Trophoblast cell (in vitro differentiated cells and primary cell): ENCODE data around the gene TUBGCP2.

ENCODE experiments used
- DNase-seq, 2 donors: peaks; one replicate each; pipeline ENCODE4 v3.0.0-alpha.2; 2016
- H2AFZ ChIP-seq: 2 replicates; pipeline ENCODE4 v1.6.1; 2013; ENCODE audit warnings: low read length, moderate library complexity, mild to moderate bottlenecking; ENCODE audit not compliant: insufficient read depth, poor library complexity
- H2AK5ac ChIP-seq: 2 replicates; pipeline ENCODE4 v1.6.1; 2013; ENCODE audit warnings: mild to moderate bottlenecking, low read length
- H2BK120ac ChIP-seq: 2 replicates; pipeline ENCODE4 v1.6.1; 2013; ENCODE audit warnings: low read length, mild to moderate bottlenecking, moderate library complexity; ENCODE audit not compliant: insufficient read depth, poor library complexity
- H2BK12ac ChIP-seq: 2 replicates; pipeline ENCODE4 v1.6.1; 2013; ENCODE audit warnings: mild to moderate bottlenecking, low read length, moderate library complexity
- H2BK5ac ChIP-seq: 2 replicates; pipeline ENCODE4 v1.6.1; 2013; ENCODE audit warnings: low read length, low read depth, moderate library complexity, mild to moderate bottlenecking; ENCODE audit not compliant: poor library complexity
- H3K14ac ChIP-seq: 2 replicates; pipeline ENCODE4 v1.6.1; 2013; ENCODE audit warnings: mild to moderate bottlenecking, low read length
- H3K18ac ChIP-seq: 2 replicates; pipeline ENCODE4 v1.6.1; 2013; ENCODE audit warnings: mild to moderate bottlenecking, low read length
- H3K23ac ChIP-seq: 2 replicates; pipeline ENCODE4 v1.6.1; 2013; ENCODE audit warnings: low read length
- H3K27ac ChIP-seq: 2 replicates; pipeline ENCODE4 v1.5.1; 2013; ENCODE audit warnings: low read depth, mild to moderate bottlenecking, inconsistent platforms, low read length, moderate library complexity
- H3K27me3 ChIP-seq: 2 replicates; pipeline ENCODE4 v1.6.1; 2013; ENCODE audit warnings: inconsistent platforms, mild to moderate bottlenecking, low read length, moderate library complexity; ENCODE audit not compliant: insufficient read depth
- H3K36me3 ChIP-seq, 2 experiments: 1 replicate in 1 of 2; 2 replicates in 1 of 2; pipeline ENCODE4 v1.6.1; 2013; ENCODE audit warnings: low read length in 2 of 2, mild to moderate bottlenecking in 2 of 2, moderate library complexity in 1 of 2; ENCODE audit not compliant: insufficient read depth in 2 of 2, control insufficient read depth in 1 of 2
- H3K4ac ChIP-seq: 2 replicates; pipeline ENCODE4 v1.6.1; 2013; ENCODE audit warnings: low read depth, mild to moderate bottlenecking, low read length, moderate library complexity
- H3K4me1 ChIP-seq, 2 experiments: 1 replicate in 1 of 2; 2 replicates in 1 of 2; pipeline ENCODE4 v1.6.1; 2013; ENCODE audit warnings: low read length in 2 of 2, mild to moderate bottlenecking in 2 of 2, moderate library complexity in 1 of 2; ENCODE audit not compliant: insufficient read depth in 2 of 2, control insufficient read depth in 1 of 2
- H3K4me2 ChIP-seq: 2 replicates; pipeline ENCODE4 v1.6.1; 2013; ENCODE audit warnings: inconsistent platforms, mild to moderate bottlenecking, low read length, moderate library complexity
- H3K4me3 ChIP-seq: 2 replicates; pipeline ENCODE4 v1.5.1; 2013; ENCODE audit warnings: mild to moderate bottlenecking, low read depth, low read length, inconsistent platforms
- H3K79me1 ChIP-seq: one replicate; pipeline ENCODE4 v1.6.1; 2013; ENCODE audit warnings: low read length
- H3K79me2 ChIP-seq: 2 replicates; pipeline ENCODE4 v1.6.1; 2013; ENCODE audit warnings: low read length, mild to moderate bottlenecking; ENCODE audit not compliant: control insufficient read depth, insufficient read depth, poor library complexity
- H3K9ac ChIP-seq: 2 replicates; pipeline ENCODE4 v1.6.1; 2013; ENCODE audit warnings: mild to moderate bottlenecking, low read length
- H3K9me3 ChIP-seq: 2 replicates; pipeline ENCODE4 v1.6.1; 2013; ENCODE audit warnings: low read depth, mild to moderate bottlenecking, control low read depth, inconsistent platforms, low read length; ENCODE audit not compliant: insufficient read depth
- H4K12ac ChIP-seq: 2 replicates; pipeline ENCODE4 v1.6.1; 2013; ENCODE audit warnings: low read depth, mild to moderate bottlenecking, low read length, moderate library complexity
- H4K8ac ChIP-seq: 2 replicates; pipeline ENCODE4 v1.6.1; 2013; ENCODE audit warnings: low read depth, mild to moderate bottlenecking, low read length, moderate library complexity
- H4K91ac ChIP-seq: one replicate; pipeline ENCODE4 v1.6.1; 2013; ENCODE audit warnings: low read depth, mild to moderate bottlenecking, low read length, moderate library complexity
- WGBS: extraction: QIAGEN DNeasy Blood & Tissue Kit; methylation state at CpG from one replicate; pipeline ENCODE4 v1.1.7; 2013; ENCODE audit warnings: missing lambda C conversion rate; ENCODE audit not compliant: insufficient read length, insufficient coverage; ENCODE audit errors: extremely low coverage; 5-methylcytosine and 5-hydroxymethylcytosine counted together

The TUBGCP2 gene

GRCh38 chr10:133292919-133293809 lies 15.5 kb downstream of the TUBGCP2 start:
- Histone ChIP-seq H3K27ac (no peak overlapping the region), H3K79me2 (no peaks in the 10 kb centered on the region), H2AK5ac (no peak overlapping the region), H2AFZ (no peak overlapping the region), H2BK5ac (no peak overlapping the region), H3K36me3 (peaks cover 76 to 82% of the 10 kb centered on the region in 2 experiments), H3K18ac (no peak overlapping the region), H3K23ac (no peak overlapping the region), H3K9ac (no peak overlapping the region), H3K4me2 (no peak overlapping the region), H4K12ac (no peak overlapping the region), H4K91ac (no peak overlapping the region), H3K14ac (no peak overlapping the region), H3K27me3 (no peaks in the 10 kb centered on the region), H2BK12ac (no peak overlapping the region), H3K4me1 (peaks cover 0 to 2% of the 10 kb centered on the region in 2 experiments), H3K4ac (no peak overlapping the region), H4K8ac (no peak overlapping the region), H3K9me3 (peaks cover 9% of the 10 kb centered on the region), H3K79me1 (no peaks in the 10 kb centered on the region), H2BK120ac (no peak overlapping the region), H3K4me3 (no peak overlapping the region)
- WGBS: no CpG with 5 or more reads among the region's 38 CpGs
- DNase-seq: peak in 1 of 2 donors; percentile 49

GRCh38 chr10:133289761-133290160 lies 18.9 kb downstream of the TUBGCP2 start:
- Histone ChIP-seq H3K27me3 (no peaks in the 10 kb centered on the region), H2BK5ac (no peak overlapping the region), H3K79me1 (no peaks in the 10 kb centered on the region), H2BK12ac (no peak overlapping the region), H4K8ac (no peak overlapping the region), H3K9ac (no peak overlapping the region), H3K36me3 (peaks cover 70 to 75% of the 10 kb centered on the region in 2 experiments), H2AFZ (no peak overlapping the region), H4K91ac (no peak overlapping the region), H3K14ac (no peak overlapping the region), H3K9me3 (peaks cover 6% of the 10 kb centered on the region), H3K27ac (no peak overlapping the region), H2AK5ac (no peak overlapping the region), H3K4me3 (no peak overlapping the region), H3K4me1 (peaks cover 0 to 2% of the 10 kb centered on the region in 2 experiments), H3K4ac (no peak overlapping the region), H3K79me2 (no peaks in the 10 kb centered on the region), H3K18ac (no peak overlapping the region), H2BK120ac (no peak overlapping the region), H3K4me2 (no peak overlapping the region), H4K12ac (no peak overlapping the region), H3K23ac (no peak overlapping the region)
- no CpG with 5 or more reads among the region's 24 CpGs for WGBS
- DNase-seq: no peak

- Histone ChIP-seq H3K79me1 (no peaks in the 10 kb centered on the region), H4K8ac (no peak overlapping the region), H3K27me3 (no peaks in the 10 kb centered on the region), H3K4ac (no peak overlapping the region), H3K4me3 (no peak overlapping the region), H3K14ac (no peak overlapping the region), H3K27ac (no peak overlapping the region), H4K91ac (no peak overlapping the region), H2AK5ac (no peak overlapping the region), H3K18ac (no peak overlapping the region), H3K9me3 (peaks cover 3% of the 10 kb centered on the region), H4K12ac (no peak overlapping the region), H3K4me1 (no peaks in the 10 kb centered on the region), H3K79me2 (no peaks in the 10 kb centered on the region), H3K36me3 (peaks cover 69 to 77% of the 10 kb centered on the region in 2 experiments), H2BK120ac (no peak overlapping the region), H3K9ac (no peak overlapping the region), H2BK12ac (no peak overlapping the region), H3K23ac (no peak overlapping the region), H2AFZ (no peak overlapping the region), H2BK5ac (no peak overlapping the region), H3K4me2 (no peak overlapping the region)
- DNase-seq: no peak
- no CpG with 5 or more reads among the region's 46 CpGs for WGBS
Measured at GRCh38 chr10:133287832-133288500, 20.7 kb downstream of the TUBGCP2 start.

- no peak overlapping the region for H4K91ac ChIP-seq
Measured at GRCh38 chr10:133286366-133286765, 22.3 kb downstream of the TUBGCP2 start.

More at GRCh38 chr10:133286366-133286765, 22.3 kb downstream of the TUBGCP2 start:
- Histone ChIP-seq H3K27me3 (no peaks in the 10 kb centered on the region), H3K27ac (no peak overlapping the region), H3K4me2 (no peak overlapping the region), H3K9ac (no peak overlapping the region), H2BK120ac (no peak overlapping the region), H2AFZ (no peak overlapping the region), H3K4me1 (no peaks in the 10 kb centered on the region), H3K79me2 (no peaks in the 10 kb centered on the region), H3K14ac (no peak overlapping the region), H3K23ac (no peak overlapping the region), H4K8ac (no peak overlapping the region), H3K4ac (no peak overlapping the region), H2BK5ac (no peak overlapping the region), H2AK5ac (no peak overlapping the region), H4K12ac (no peak overlapping the region), H3K79me1 (no peaks in the 10 kb centered on the region), H3K36me3 (peaks cover 77 to 85% of the 10 kb centered on the region in 2 experiments), H3K9me3 (peaks cover 1% of the 10 kb centered on the region), H3K4me3 (no peak overlapping the region), H3K18ac (no peak overlapping the region), H2BK12ac (no peak overlapping the region)
- no peak for DNase-seq
- no CpG with 5 or more reads among the region's 18 CpGs for WGBS
